HG02588 (cell line): ENCODE data around the gene ZW10.
A peak's percentile ranks its signal among the peaks of the same experiment; 100 is the strongest.
"Not testable (repeated sequence)": the region's sequence is repeated elsewhere in the genome, so short reads cannot be mapped to it uniquely, and the experiment has no call there.

ENCODE experiments used
- ATAC-seq: cut with Tn5 transposase; IDR thresholded peaks from one replicate; pipeline ENCODE4 v1.9.1; 2021; ENCODE audit warnings: mild to moderate bottlenecking, moderate library complexity; ENCODE audit not compliant: unreplicated experiment

ZW10 gene

DNA sequence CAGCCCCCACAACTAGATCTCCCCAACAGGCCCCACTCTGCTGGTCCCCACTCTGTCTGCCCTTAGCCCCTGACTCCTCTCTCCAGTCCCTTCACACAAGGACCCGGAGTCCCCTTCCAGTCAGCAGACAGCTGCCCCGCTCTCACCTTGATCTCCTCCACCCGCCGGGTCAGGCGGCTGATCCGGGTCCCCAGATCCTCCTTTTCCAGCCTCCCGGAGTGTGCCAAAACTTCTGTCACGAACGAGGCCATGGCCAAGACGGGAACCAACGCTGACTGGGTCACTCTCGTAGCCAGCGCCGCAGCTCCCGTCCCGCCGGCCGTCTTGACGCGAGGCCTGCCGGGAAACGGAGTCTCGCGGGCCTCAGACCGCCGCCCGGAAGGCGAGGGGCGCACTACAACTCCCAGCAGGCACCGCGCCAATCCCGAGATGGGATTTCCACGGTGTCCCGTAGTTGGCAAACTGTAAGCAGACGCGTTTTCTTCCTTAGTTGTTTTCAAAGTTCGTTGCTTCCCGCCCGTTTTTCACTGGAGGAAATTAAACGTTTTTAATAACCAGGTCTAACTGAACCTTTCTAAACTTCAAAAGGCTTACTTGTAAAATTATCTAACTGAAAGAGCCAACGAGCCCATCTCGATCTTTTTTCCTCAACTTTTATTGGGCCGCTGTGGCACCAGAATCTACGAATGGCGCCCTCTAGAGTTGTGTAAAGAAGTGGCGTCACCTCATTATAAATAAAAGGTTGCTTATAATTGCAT is at the start of gene ZW10:
ZW10 (minus strand) TSS at position 277 of the 758 bp plus-strand sequence; CDS start at position 251, 26 bp downstream.
- ATAC-seq = peak; percentile 98

GRCh38 chr11:113818426-113818825 is 44.9 kb upstream of the ZW10 start:
- no peak for ATAC-seq

DNA sequence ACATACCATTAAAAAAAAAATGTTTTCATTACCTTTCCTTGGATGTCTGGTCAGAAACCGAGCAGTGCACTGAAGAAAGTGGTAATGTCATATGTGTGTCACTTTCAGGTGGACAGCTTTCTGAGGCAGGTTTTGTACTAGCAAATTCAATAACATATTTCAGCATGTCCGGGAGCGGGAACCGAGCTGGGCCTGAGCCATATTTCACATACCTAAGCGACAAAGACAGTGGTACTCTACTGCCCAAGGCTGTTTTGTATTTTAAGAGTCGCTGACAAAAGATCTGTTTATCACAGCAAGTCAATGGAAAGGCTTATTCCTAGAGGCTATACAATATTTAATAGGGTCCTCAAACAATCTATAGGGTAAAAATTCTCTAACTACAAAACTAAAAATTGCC is 44.1 kb upstream of the ZW10 start:
- ATAC-seq = no peak

GRCh38 chr11:113817162-113817561 is 43.7 kb upstream of the ZW10 start:
- ATAC-seq = no peak

- ATAC-seq = no peak
These were observed 40.7 kb upstream of the ZW10 start for GRCh38 chr11:113814181-113814580.

- ATAC-seq = no peak
These were observed 35.4 kb upstream of the ZW10 start for GRCh38 chr11:113808931-113809330.

GRCh38 chr11:113806406-113806805 is 32.9 kb upstream of the ZW10 start:
- ATAC-seq = no peak

GRCh38 chr11:113805640-113806039 is 32.1 kb upstream of the ZW10 start:
- ATAC-seq = no peak

- no peak for ATAC-seq
These were observed 29.1 kb upstream of the ZW10 start for GRCh38 chr11:113802621-113803020.

DNA sequence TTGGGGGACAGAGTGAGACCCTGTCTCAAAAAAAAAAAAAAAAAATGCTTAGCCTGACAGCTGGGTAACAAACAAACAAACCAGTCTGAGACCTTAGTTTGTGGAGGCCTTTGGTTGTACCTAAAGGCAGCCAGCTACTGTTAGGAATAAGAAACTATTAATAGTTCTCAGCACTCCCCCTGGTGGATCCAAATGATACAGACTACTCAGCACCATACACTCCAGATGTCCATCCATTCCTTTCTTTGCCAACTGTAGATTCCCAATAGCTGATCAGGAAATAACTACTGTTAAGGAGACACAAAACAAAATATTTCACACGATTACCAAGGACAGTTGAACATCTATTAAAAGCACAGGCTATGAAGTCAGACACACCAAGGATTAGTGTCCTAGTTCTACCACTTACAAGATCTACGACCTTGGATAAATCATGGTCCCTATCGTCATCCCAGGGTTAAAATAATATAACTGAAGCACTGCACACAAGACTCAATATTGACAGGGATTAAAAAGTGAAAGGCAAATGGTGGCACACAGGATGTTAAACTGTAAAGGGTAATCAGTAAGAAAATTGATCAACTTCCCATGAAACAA is 23.3 kb upstream of the ZW10 start:
- ATAC-seq = no peak

DNA sequence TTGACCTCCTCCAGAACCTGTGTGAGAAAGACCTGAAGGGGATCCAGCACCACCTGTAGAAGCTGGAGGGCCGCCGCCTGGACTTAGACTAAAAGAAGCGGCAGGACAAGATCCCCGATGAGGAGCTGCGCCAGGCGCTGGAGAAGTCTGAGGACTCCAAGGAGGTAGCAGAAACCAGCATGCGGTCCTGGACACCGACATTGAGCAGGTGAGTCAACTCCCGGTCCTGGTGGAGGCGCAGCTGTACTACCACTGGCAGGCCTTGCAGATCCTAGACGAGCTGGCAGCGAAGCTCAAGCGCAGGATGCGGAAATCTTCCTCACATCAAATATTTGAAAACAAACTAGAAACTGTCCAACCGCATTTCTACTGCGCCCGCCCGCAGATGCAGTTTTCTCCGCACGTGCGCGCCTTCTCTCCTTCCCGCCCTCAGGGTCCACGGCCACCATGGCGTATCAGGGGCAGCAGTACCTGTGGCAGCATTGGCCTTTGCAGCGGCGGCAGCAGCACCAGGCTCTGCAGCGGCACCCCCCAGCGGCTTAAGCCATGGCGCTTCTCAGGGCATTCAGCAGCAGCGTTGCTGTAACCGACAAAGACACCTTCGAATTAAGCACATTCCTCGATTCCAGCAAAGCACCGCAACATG is 16.3 kb upstream of the ZW10 start:
- no peak for ATAC-seq

- not testable (repeated sequence) for ATAC-seq
These were observed 15.5 kb upstream of the ZW10 start for GRCh38 chr11:113789016-113789415.

GRCh38 chr11:113782134-113782533 is 8.6 kb upstream of the ZW10 start:
- ATAC-seq = no peak

- ATAC-seq = no peak
These were observed 8.2 kb upstream of the ZW10 start for GRCh38 chr11:113781682-113782081.

GRCh38 chr11:113779496-113779895 is 6.0 kb upstream of the ZW10 start, which contains the start of gene CLDN25:
CLDN25 (plus strand) TSS chr11:113779796; CDS start chr11:113779796, 0 bp downstream.
- no peak for ATAC-seq

GRCh38 chr11:113778111-113778910 is 4.8 kb upstream of the ZW10 start:
- no peak for ATAC-seq

DNA sequence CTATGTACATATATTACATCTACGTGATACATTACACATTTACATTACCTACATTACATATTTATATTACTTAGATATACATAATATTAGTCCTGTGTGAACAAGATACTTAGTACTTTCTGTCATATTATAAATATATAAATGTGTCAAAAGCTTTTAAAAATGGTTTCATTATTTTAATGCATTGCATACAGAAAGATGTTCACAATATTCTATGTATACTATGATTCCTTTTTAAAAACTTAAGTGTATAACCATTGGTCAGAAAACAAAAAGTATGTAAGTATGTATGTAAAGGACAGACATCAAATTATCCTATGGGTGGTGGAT is 647 bp upstream of the ZW10 start:
- ATAC-seq = no peak

DNA sequence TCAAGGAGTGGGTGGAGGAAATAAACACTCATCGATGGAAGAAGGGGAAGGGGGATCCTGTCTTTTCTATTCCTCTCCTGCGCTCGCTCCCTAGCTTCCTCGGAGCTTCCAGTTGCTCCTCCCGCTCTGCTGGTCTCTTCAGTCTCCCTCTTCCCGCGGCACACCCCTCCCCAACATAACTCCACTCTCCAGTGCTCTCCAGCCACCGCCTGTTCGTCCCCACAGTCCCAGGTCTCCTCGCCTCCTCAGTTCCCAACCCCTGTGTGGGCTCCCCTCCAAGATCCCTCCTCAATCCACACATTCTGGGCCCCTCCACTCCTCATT is 438 bp downstream of the ZW10 start:
- ATAC-seq = peak; percentile 1

- ATAC-seq = no peak
These were observed 1.5 kb downstream of the ZW10 start for GRCh38 chr11:113771964-113772363.

DNA sequence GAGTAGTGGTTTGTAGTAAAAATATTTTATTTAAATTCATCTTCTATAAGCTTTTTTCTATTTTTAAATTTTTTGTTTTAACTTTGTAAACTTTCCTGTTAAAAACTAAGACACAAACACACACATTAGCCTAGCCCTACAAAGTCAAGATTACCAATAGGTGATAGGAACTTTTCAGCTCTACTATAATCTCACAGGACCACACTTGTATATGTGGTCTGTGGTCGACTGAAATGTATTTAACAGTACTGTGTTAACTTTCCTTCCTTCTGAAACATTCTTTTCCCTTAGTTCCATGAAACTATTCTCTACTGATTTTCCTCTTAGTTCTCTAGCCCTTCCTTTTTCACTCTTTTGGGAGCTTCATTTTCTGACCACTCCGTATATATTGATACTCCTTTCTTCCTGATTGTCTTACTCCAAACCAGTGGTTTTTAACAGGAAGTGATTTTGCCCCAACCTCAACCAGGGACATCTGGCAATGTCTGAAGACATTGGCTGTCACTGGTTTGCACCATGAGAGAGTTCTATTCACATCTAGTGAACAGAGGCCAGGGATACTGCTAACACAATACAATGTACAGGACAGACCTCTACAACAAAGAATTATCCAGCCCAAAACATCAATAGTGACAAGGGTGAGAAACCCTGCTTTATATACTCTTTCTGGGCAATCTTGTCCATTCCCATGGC is 8.8 kb downstream of the ZW10 start:
- ATAC-seq = no peak

GRCh38 chr11:113763040-113763439 is 10.5 kb downstream of the ZW10 start:
- not testable (repeated sequence) for ATAC-seq
